Heart left ventricle (tissue), 16 donors: Measurements from ENCODE around the gene MRPL40. TPM values are rescaled to one million over a fixed set of nuclear protein-coding genes. Genes with fewer than 3 reads are reported as not detected.

ENCODE experiments used
- ATAC-seq, 4 donors: fragments of 200-7000 bp; cut with Tn5 transposase; one replicate each; pipeline ENCODE4 v1.9.1; 2020 to 2022; ENCODE audit warnings: moderate library complexity in 4 of 4, mild to moderate bottlenecking in 3 of 4, moderate number of reproducible peaks in 1 of 4
- DNase-seq, 5 donors: peaks; one replicate each; pipeline ENCODE4 v3.0.0-alpha.2; 2020
- H3K27ac ChIP-seq, 12 donors: fragments of 200-600 bp; sonication (generic) in 4 of 12; one replicate each; pipeline versions ENCODE4 v1.5.0 to v1.8.0; 2016 to 2022; ENCODE audit warnings: mild to moderate bottlenecking in 2 of 12
- H3K27me3 ChIP-seq, 9 donors: fragments of 200-600 bp; sonication (generic) in 2 of 9; one replicate each; pipeline versions ENCODE4 v1.5.1 to v1.8.0; 2016 to 2022; ENCODE audit warnings: mild to moderate bottlenecking in 3 of 9
- H3K36me3 ChIP-seq, 9 donors: fragments of 200-600 bp; sonication (generic) in 2 of 9; one replicate each; pipeline versions ENCODE4 v1.5.0 to v1.8.0; 2018 to 2022; ENCODE audit warnings: mild to moderate bottlenecking in 2 of 9
- H3K4me1 ChIP-seq, 12 donors: fragments of 200-600 bp; sonication (generic) in 4 of 12; one replicate each; pipeline versions ENCODE4 v1.5.0 to v1.8.0; 2016 to 2022; ENCODE audit warnings: mild to moderate bottlenecking in 3 of 12
- H3K4me3 ChIP-seq, 12 donors: fragments of 200-600 bp; sonication (generic) in 4 of 12; one replicate each; pipeline versions ENCODE4 v1.5.0 to v1.8.0; 2017 to 2022; ENCODE audit warnings: mild to moderate bottlenecking in 9 of 12, moderate library complexity in 4 of 12
- H3K9me3 ChIP-seq, 12 donors: fragments of 200-600 bp; sonication (generic) in 4 of 12; one replicate each; pipeline versions ENCODE4 v1.5.0 to v1.8.0; 2016 to 2022; ENCODE audit warnings: mild to moderate bottlenecking in 1 of 12
- POLR2A ChIP-seq, 2 donors: fragments of 450-650 bp; IDR thresholded peaks; one replicate each; pipeline ENCODE4 v1.6.1; 2017; ENCODE audit warnings: antibody characterized with exemption in 2 of 2, mild to moderate bottlenecking in 2 of 2, moderate library complexity in 2 of 2
- WGBS, 4 donors: extraction: QIAGEN DNeasy Blood & Tissue Kit in 2 of 4; methylation state at CpG; one replicate each; pipeline versions ENCODE4 v1.1.5 to v1.1.7; 2013 to 2018; 5-methylcytosine and 5-hydroxymethylcytosine counted together
- intact Hi-C, 10 donors: fragments of 100-400 bp; cut with DNase I; formaldehyde crosslinking; loops; one replicate each; pipeline versions ENCODE4 v1.11.1 to v1.14.2; 2022
- polyA plus RNA-seq, 2 donors: library from polyadenylated mRNA; stranded (reverse); fragments of 200-250 nt; gene quantifications; one replicate each; pipeline ENCODE4 v1.2.3, GENCODE V29; 2013
- total RNA-seq, 9 donors: library from RNA; depleted of rRNA in 2 of 9; stranded (reverse); fragments of >200 nt in 2 of 9; fragmentation: NEBNext Ultra II Directional in 3 of 9; extraction: Animal tissue kit (Norgen Biotek cat#: 25700) in 3 of 9; gene quantifications; one replicate each; pipeline versions ENCODE4 v1.1.0 to v1.2.4, GENCODE V29; 2016 to 2023
- TF ChIP-seq, protein P1 (sequence below), 12 donors: fragments of 200-600 bp; sonication (generic) in 4 of 12; IDR thresholded peaks; one replicate each; pipeline versions ENCODE4 v1.5.0 to v1.8.0; 2018 to 2022; ENCODE audit warnings: antibody characterized with exemption in 12 of 12, mild to moderate bottlenecking in 5 of 12
- donor health status: ischemic (EF 13 %, LVEDD 7.1; RV severe dilation, severe dysfunction).
- donor health status: healthy with polysubstance abuse.
- donor health status: DM: no; HTN: yes; CAD: no.
- donor health status: DM: no; HTN: no; CAD: no.
- donor health status: ischemic (EF 25% LVEDD 6.9; RV normal size, moderate dysfunction).
- donor health status: ischemic (EF 25% LVEDD 5.7; RV mildly dilated, moderate dysfunction).
- donor health status: healthy.
- donor health status: DM: yes; HTN: yes; CAD: no.
- donor health status: ischemic (EF 35%, LVEDD 5.7; RV mildly dilated, moderate dysfunction).
- donor health status: nonischemic (EF 11% LVEDD 7.7; RV severe dilation, severe dysfunction).
- donor health status: DM: yes; HTN: yes; CAD: no.
- donor health status: PGD.
- donor health status: ischemic (EF 29% LVEDD 5.4; RV normal size, mild dysfunction).
- donor health status: nonischemic (EF 23%, LVEDD 6.1; RV moderate dilation, normal function).

Gene MRPL40
- total and polyA plus RNA-seq, 11 donors = 39.9 to 119 (median 54.2) TPM

DNA sequence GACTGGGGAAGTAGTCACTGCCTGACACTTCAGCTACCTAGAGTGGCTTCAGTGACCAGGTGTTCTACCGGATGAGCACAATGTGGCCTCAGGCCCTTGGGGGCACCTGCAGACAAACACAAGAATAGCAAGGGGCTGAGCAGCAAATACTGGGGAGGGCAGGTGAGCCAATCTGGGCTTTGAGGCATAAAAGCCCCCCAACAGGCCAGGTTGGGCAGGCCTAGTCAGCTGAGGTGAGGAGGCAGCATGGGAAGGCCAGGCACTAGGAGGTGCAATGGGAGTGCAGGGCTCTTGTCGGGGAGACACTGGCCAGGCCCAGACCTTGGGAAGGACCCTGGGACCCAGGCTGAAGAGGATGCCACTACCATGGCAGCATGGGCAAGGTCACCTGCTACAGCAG is 37.7 kb downstream of the MRPL40 start:
- H3K4me1 ChIP-seq = peaks cover 0 to 4% (median 0%) of the 10 kb centered on the region in 12 donors
- no peak overlapping the region for H3K4me3 ChIP-seq
- H3K27me3 ChIP-seq = no peaks in the 10 kb centered on the region
- no peak for ATAC-seq
- peaks cover 0 to 100% (median 99%) of the 10 kb centered on the region in 9 donors for H3K36me3 ChIP-seq
- intact Hi-C loops = loop anchor here in 5 of 10 donors (5.0 to 10.0 kb wide), 4 partner anchors 33 to 515 kb away; partner anchors contain the start of genes CLTCL1 (in 4 of the 5) and ESS2 (in 1 of the 5)
- TF ChIP-seq POLR2A (IDR thresholded peaks at IDR 0.05) = no peak
- TF ChIP-seq, protein P1, sequence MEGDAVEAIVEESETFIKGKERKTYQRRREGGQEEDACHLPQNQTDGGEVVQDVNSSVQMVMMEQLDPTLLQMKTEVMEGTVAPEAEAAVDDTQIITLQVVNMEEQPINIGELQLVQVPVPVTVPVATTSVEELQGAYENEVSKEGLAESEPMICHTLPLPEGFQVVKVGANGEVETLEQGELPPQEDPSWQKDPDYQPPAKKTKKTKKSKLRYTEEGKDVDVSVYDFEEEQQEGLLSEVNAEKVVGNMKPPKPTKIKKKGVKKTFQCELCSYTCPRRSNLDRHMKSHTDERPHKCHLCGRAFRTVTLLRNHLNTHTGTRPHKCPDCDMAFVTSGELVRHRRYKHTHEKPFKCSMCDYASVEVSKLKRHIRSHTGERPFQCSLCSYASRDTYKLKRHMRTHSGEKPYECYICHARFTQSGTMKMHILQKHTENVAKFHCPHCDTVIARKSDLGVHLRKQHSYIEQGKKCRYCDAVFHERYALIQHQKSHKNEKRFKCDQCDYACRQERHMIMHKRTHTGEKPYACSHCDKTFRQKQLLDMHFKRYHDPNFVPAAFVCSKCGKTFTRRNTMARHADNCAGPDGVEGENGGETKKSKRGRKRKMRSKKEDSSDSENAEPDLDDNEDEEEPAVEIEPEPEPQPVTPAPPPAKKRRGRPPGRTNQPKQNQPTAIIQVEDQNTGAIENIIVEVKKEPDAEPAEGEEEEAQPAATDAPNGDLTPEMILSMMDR (IDR thresholded peaks at IDR 0.05) = no peak
- DNase-seq = no peak
- H3K27ac ChIP-seq = no peak overlapping the region
- WGBS, 4 donors = 94 to 100% (median 98%) methylated on average over 2 of the region's 2 CpGs
- H3K9me3 ChIP-seq = no peaks in the 10 kb centered on the region

DNA sequence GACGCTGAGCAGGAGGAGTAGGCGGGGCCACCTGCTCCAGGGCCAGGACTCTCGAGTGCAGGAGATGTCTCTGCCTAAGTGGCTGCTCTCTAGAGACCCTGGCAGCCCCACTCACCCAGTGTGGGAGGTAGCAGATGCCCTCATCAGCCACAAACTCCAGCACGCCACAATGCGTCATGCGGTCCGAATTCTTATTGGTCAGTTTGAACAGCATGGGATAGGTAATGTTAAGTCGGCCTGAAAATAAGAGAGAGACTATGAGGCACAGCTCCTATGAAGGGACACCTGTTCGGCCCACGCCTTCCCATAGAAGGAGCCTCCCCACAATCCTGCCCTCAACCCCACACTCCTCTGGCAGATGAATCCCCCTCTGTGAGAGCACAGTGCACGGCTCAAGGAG is 39.2 kb downstream of the MRPL40 start:
- Histone ChIP-seq H3K36me3 (peaks cover 0 to 98% (median 88%) of the 10 kb centered on the region in 9 donors), H3K4me3 (no peak overlapping the region), H3K27me3 (no peaks in the 10 kb centered on the region), H3K4me1 (peaks cover 0 to 9% (median 2%) of the 10 kb centered on the region in 12 donors), H3K9me3 (no peaks in the 10 kb centered on the region), H3K27ac (no peak overlapping the region)
- 87 to 92% (median 91%) methylated on average over 11 of the region's 11 CpGs for whole genome bisulfite sequencing, 4 donors
- ATAC-seq (no peak), DNase-seq (no peak)
- intact Hi-C loops = loop anchor here in 5 of 10 donors (5.0 to 10.0 kb wide), 4 partner anchors 34 to 517 kb away; partner anchors contain the start of genes CLTCL1 (in 4 of the 5) and ESS2 (in 1 of the 5)
- TF ChIP-seq, protein P1 (IDR thresholded peaks at IDR 0.05) = no peak
- TF ChIP-seq POLR2A (IDR thresholded peaks at IDR 0.05) = no peak

DNA sequence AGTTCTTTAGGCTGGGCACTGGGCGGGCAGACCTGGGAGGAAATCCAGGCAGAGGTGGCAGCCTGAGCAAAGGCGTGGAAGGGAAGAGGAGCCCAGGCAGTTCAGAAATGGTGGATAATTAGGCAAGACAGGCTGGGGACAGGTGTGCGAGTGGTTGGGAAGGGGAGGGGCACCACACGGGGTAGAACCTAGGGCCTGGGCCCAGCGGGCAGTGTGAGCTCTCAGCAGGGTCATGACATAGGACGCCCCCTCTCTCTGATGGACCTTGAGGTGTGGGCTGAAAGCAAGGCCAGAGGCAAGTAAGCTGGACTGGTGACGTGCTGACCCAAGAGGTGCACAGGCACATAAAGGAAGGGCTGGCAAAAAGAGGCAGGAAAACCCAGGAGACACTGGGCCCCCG is 39.9 kb downstream of the MRPL40 start:
- Histone ChIP-seq H3K36me3 (peaks cover 0 to 91% (median 83%) of the 10 kb centered on the region in 9 donors), H3K9me3 (no peaks in the 10 kb centered on the region), H3K27me3 (no peaks in the 10 kb centered on the region), H3K4me3 (no peak overlapping the region), H3K4me1 (peaks cover 0 to 14% (median 6%) of the 10 kb centered on the region in 12 donors), H3K27ac (no peak overlapping the region)
- intact Hi-C loops = loop anchor here in 5 of 10 donors (5.0 to 10.0 kb wide), 4 partner anchors 35 to 517 kb away; partner anchors contain the start of genes CLTCL1 (in 4 of the 5) and ESS2 (in 1 of the 5)
- WGBS, 4 donors = 89 to 94% (median 91%) methylated on average over 8 of the region's 8 CpGs
- TF ChIP-seq POLR2A (IDR thresholded peaks at IDR 0.05) = no peak
- TF ChIP-seq, protein P1 (IDR thresholded peaks at IDR 0.05) = no peak
- ATAC-seq (peak in 1 of 4 donors; percentile 25), DNase-seq (no peak)

DNA sequence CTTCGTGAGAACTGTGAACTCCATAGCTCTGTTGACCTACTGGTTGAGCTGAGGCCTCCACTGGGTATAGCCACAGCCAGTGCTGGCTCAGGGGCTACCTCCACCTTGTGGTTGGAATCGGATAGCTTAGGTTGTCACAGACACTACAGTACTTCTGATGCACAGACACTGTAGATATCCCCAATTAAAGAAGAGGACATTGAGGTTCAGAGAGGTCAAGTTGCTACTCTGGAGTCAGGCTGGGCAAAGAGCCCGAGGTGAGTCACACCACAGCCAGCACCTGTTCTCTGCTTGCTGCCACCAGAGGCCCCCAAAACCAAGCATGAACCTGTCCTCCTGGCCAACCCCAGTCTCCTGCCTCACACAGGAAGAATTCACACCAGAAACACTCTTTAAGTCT is 41.2 kb downstream of the MRPL40 start:
- H3K36me3 ChIP-seq = peaks cover 0 to 78% (median 69%) of the 10 kb centered on the region in 9 donors
- H3K4me3 ChIP-seq = no peak overlapping the region
- intact Hi-C loops = loop anchor here in 5 of 10 donors (5.0 to 10.0 kb wide), 4 partner anchors 36 to 519 kb away; partner anchors contain the start of genes CLTCL1 (in 4 of the 5) and ESS2 (in 1 of the 5)
- DNase-seq (no peak), ATAC-seq (no peak)
- no peak for TF ChIP-seq POLR2A (IDR thresholded peaks at IDR 0.05)
- TF ChIP-seq, protein P1 (IDR thresholded peaks at IDR 0.05) = peak in 1 of 12 donors; percentile 9
- H3K9me3 ChIP-seq = no peaks in the 10 kb centered on the region
- H3K27ac ChIP-seq = no peak overlapping the region
- 51 to 74% (median 65%) methylated on average over 2 to 3 of the region's 3 CpGs for WGBS, 4 donors
- H3K4me1 ChIP-seq = peaks cover 6 to 24% (median 16%) of the 10 kb centered on the region in 12 donors
- no peaks in the 10 kb centered on the region for H3K27me3 ChIP-seq
